ENCODE results near the gene MID1. TPM values are rescaled to one million over a fixed set of nuclear protein-coding genes. Genes with fewer than 3 reads are reported as not detected.

The MID1 gene
- total RNA-seq: 1 to 10 TPM in 1 of 2 experiments, under 1 TPM in 1; 0.95 to 1.2 TPM

- Mint-ChIP-seq H3K27ac (no peak within 1 kb of the TSS), H3K36me3 (ENCODE audit: low read depth) (no peaks in the 10 kb centered on the region), H3K4me3 (peak within 1 kb of the TSS; percentile 57), H3K9me3 (no peaks in the 10 kb centered on the region), H3K27me3 (ENCODE audit: low read depth) (peaks cover 32% of the 10 kb centered on the region), H3K4me1 (ENCODE audit: low read depth) (peaks cover 6% of the 10 kb centered on the region)
- intact Hi-C loops (cut with micrococcal nuclease): no loop called here
- peak; percentile 15 for DNase-seq
- CTCF ChIA-PET: no interaction called here
Measured at GRCh38 chrX:10620121-10620699, at the start of gene MID1. MID1 (minus strand) TSS chrX:10620585; CDS start chrX:10567547, 53,038 bp downstream.

GRCh38 chrX:10667143-10667542, 46.8 kb upstream of the MID1 start:
- Mint-ChIP-seq H3K27me3 (ENCODE audit: low read depth) (no peaks in the 10 kb centered on the region), H3K9me3 (no peaks in the 10 kb centered on the region), H3K4me3 (no peak overlapping the region), H3K4me1 (ENCODE audit: low read depth) (no peaks in the 10 kb centered on the region), H3K36me3 (ENCODE audit: low read depth) (no peaks in the 10 kb centered on the region), H3K27ac (no peak overlapping the region)
- no peak for DNase-seq
- CTCF ChIA-PET: no interaction called here
- intact Hi-C loops (cut with micrococcal nuclease): no loop called here

- H3K27ac Mint-ChIP-seq: no peak overlapping the region
- H3K4me1 Mint-ChIP-seq (ENCODE audit: low read depth): no peaks in the 10 kb centered on the region
- CTCF ChIA-PET: no interaction called here
- DNase-seq: no peak
- no peak overlapping the region for H3K4me3 Mint-ChIP-seq
- no peaks in the 10 kb centered on the region for H3K36me3 Mint-ChIP-seq (ENCODE audit: low read depth)
- H3K27me3 Mint-ChIP-seq (ENCODE audit: low read depth): no peaks in the 10 kb centered on the region
- intact Hi-C loops (cut with micrococcal nuclease): no loop called here
- no peaks in the 10 kb centered on the region for H3K9me3 Mint-ChIP-seq
Measured at GRCh38 chrX:10666102-10666501, 45.7 kb upstream of the MID1 start.

- Mint-ChIP-seq H3K4me1 (ENCODE audit: low read depth) (no peaks in the 10 kb centered on the region), H3K36me3 (ENCODE audit: low read depth) (no peaks in the 10 kb centered on the region), H3K27me3 (ENCODE audit: low read depth) (no peaks in the 10 kb centered on the region), H3K9me3 (no peaks in the 10 kb centered on the region), H3K4me3 (no peak overlapping the region), H3K27ac (no peak overlapping the region)
- CTCF ChIA-PET: no interaction called here
- no peak for DNase-seq
- intact Hi-C loops (cut with micrococcal nuclease): no loop called here
Measured at GRCh38 chrX:10665681-10666080, 45.3 kb upstream of the MID1 start.

- no peak overlapping the region for H3K4me3 Mint-ChIP-seq
- no peaks in the 10 kb centered on the region for H3K36me3 Mint-ChIP-seq (ENCODE audit: low read depth)
- no peaks in the 10 kb centered on the region for H3K9me3 Mint-ChIP-seq
- intact Hi-C loops (cut with micrococcal nuclease): no loop called here
- no peak overlapping the region for H3K27ac Mint-ChIP-seq
- H3K27me3 Mint-ChIP-seq (ENCODE audit: low read depth): no peaks in the 10 kb centered on the region
- DNase-seq: no peak
- no peaks in the 10 kb centered on the region for H3K4me1 Mint-ChIP-seq (ENCODE audit: low read depth)
- CTCF ChIA-PET: no interaction called here
Measured at GRCh38 chrX:10660171-10660570, 39.8 kb upstream of the MID1 start.

GRCh38 chrX:10656214-10656613, 35.8 kb upstream of the MID1 start:
- intact Hi-C loops (cut with micrococcal nuclease): no loop called here
- CTCF ChIA-PET: no interaction called here

GRCh38 chrX:10654960-10655359, 34.6 kb upstream of the MID1 start:
- CTCF ChIA-PET: no interaction called here
- no peak overlapping the region for H3K4me3 Mint-ChIP-seq
- no peaks in the 10 kb centered on the region for H3K4me1 Mint-ChIP-seq (ENCODE audit: low read depth)
- no peak for DNase-seq
- intact Hi-C loops (cut with micrococcal nuclease): no loop called here
- H3K36me3 Mint-ChIP-seq (ENCODE audit: low read depth): no peaks in the 10 kb centered on the region
- no peaks in the 10 kb centered on the region for H3K27me3 Mint-ChIP-seq (ENCODE audit: low read depth)
- H3K9me3 Mint-ChIP-seq: peaks cover 1% of the 10 kb centered on the region
- H3K27ac Mint-ChIP-seq: no peak overlapping the region

More at GRCh38 chrX:10656214-10656613, 35.8 kb upstream of the MID1 start:
- no peak overlapping the region for H3K4me3 Mint-ChIP-seq
- H3K27me3 Mint-ChIP-seq (ENCODE audit: low read depth): no peaks in the 10 kb centered on the region
- no peaks in the 10 kb centered on the region for H3K4me1 Mint-ChIP-seq (ENCODE audit: low read depth)
- H3K27ac Mint-ChIP-seq: no peak overlapping the region
- peaks cover 1% of the 10 kb centered on the region for H3K9me3 Mint-ChIP-seq
- H3K36me3 Mint-ChIP-seq (ENCODE audit: low read depth): no peaks in the 10 kb centered on the region
- DNase-seq: no peak

- intact Hi-C loops (cut with micrococcal nuclease): no loop called here
- Mint-ChIP-seq H3K27me3 (ENCODE audit: low read depth) (no peaks in the 10 kb centered on the region), H3K36me3 (ENCODE audit: low read depth) (no peaks in the 10 kb centered on the region), H3K9me3 (peaks cover 1% of the 10 kb centered on the region), H3K4me3 (no peak overlapping the region), H3K4me1 (ENCODE audit: low read depth) (no peaks in the 10 kb centered on the region), H3K27ac (no peak overlapping the region)
- CTCF ChIA-PET: no interaction called here
- no peak for DNase-seq
Measured at GRCh38 chrX:10653302-10653701, 32.9 kb upstream of the MID1 start.

GRCh38 chrX:10649265-10649664, 28.9 kb upstream of the MID1 start:
- DNase-seq: no peak
- Mint-ChIP-seq H3K4me3 (no peak overlapping the region), H3K27me3 (ENCODE audit: low read depth) (no peaks in the 10 kb centered on the region), H3K36me3 (ENCODE audit: low read depth) (no peaks in the 10 kb centered on the region), H3K9me3 (no peaks in the 10 kb centered on the region), H3K27ac (no peak overlapping the region), H3K4me1 (ENCODE audit: low read depth) (no peaks in the 10 kb centered on the region)
- CTCF ChIA-PET: no interaction called here
- intact Hi-C loops (cut with micrococcal nuclease): no loop called here

GRCh38 chrX:10648614-10649013, 28.2 kb upstream of the MID1 start:
- CTCF ChIA-PET: no interaction called here
- Mint-ChIP-seq H3K4me1 (ENCODE audit: low read depth) (no peaks in the 10 kb centered on the region), H3K4me3 (no peak overlapping the region), H3K9me3 (no peaks in the 10 kb centered on the region), H3K27me3 (ENCODE audit: low read depth) (no peaks in the 10 kb centered on the region), H3K27ac (no peak overlapping the region), H3K36me3 (ENCODE audit: low read depth) (no peaks in the 10 kb centered on the region)
- intact Hi-C loops (cut with micrococcal nuclease): no loop called here
- no peak for DNase-seq

- Mint-ChIP-seq H3K9me3 (peaks cover 3% of the 10 kb centered on the region), H3K4me1 (ENCODE audit: low read depth) (no peaks in the 10 kb centered on the region), H3K36me3 (ENCODE audit: low read depth) (no peaks in the 10 kb centered on the region), H3K4me3 (no peak overlapping the region), H3K27ac (no peak overlapping the region), H3K27me3 (ENCODE audit: low read depth) (no peaks in the 10 kb centered on the region)
- intact Hi-C loops (cut with micrococcal nuclease): no loop called here
- no peak for DNase-seq
- CTCF ChIA-PET: no interaction called here
Measured at GRCh38 chrX:10636851-10637250, 16.5 kb upstream of the MID1 start.

- H3K4me1 Mint-ChIP-seq (ENCODE audit: low read depth): no peaks in the 10 kb centered on the region
- H3K9me3 Mint-ChIP-seq: peaks cover 3% of the 10 kb centered on the region
- intact Hi-C loops (cut with micrococcal nuclease): no loop called here
- no peaks in the 10 kb centered on the region for H3K36me3 Mint-ChIP-seq (ENCODE audit: low read depth)
- no peak for DNase-seq
- H3K27me3 Mint-ChIP-seq (ENCODE audit: low read depth): no peaks in the 10 kb centered on the region
- CTCF ChIA-PET: no interaction called here
- H3K27ac Mint-ChIP-seq: no peak overlapping the region
- no peak overlapping the region for H3K4me3 Mint-ChIP-seq
Measured at GRCh38 chrX:10636337-10636736, 16.0 kb upstream of the MID1 start.

GRCh38 chrX:10634392-10635161, 14.2 kb upstream of the MID1 start:
- Mint-ChIP-seq H3K4me3 (no peak overlapping the region), H3K27ac (no peak overlapping the region), H3K36me3 (ENCODE audit: low read depth) (no peaks in the 10 kb centered on the region), H3K27me3 (ENCODE audit: low read depth) (no peaks in the 10 kb centered on the region), H3K4me1 (ENCODE audit: low read depth) (no peaks in the 10 kb centered on the region), H3K9me3 (peaks cover 3% of the 10 kb centered on the region)
- DNase-seq: no peak
- CTCF ChIA-PET: no interaction called here
- intact Hi-C loops (cut with micrococcal nuclease): no loop called here

Data from activated naive CD4-positive, alpha-beta T cell treated with anti-CD3 and anti-CD28 coated beads for 36 hours (primary cell).